Measurements from ENCODE around the gene WASL. TPM values are rescaled to one million over a fixed set of nuclear protein-coding genes. Genes with fewer than 3 reads are reported as not detected.

Gene WASL
- polyA plus RNA-seq, 3 donors: 1.6 to 3.9 (median 2.1) TPM

GRCh38 chr7:123735539-123735938, 13.3 kb downstream of the WASL start:
- intact Hi-C loops (cut with micrococcal nuclease): no loop called here

GRCh38 chr7:123734498-123734897, 14.3 kb downstream of the WASL start:
- Mint-ChIP-seq H3K27me3 (ENCODE audit: low read depth in 3 of 3) (no peaks in the 10 kb centered on the region), H3K36me3 (peaks cover 3 to 17% of the 10 kb centered on the region in 2 donors), H3K27ac (no peak overlapping the region), H3K4me1 (peaks cover 2% of the 10 kb centered on the region), H3K9me3 (peaks cover 0 to 19% (median 8%) of the 10 kb centered on the region in 7 donors), H3K4me3 (no peak overlapping the region)
- no peak for DNase-seq
- H2AFZ ChIP-seq (ENCODE audit: insufficient read depth, low read depth, low read length, poor library complexity, severe bottlenecking): no peak overlapping the region
- H3K27ac ChIP-seq (ENCODE audit: low read depth in 1 of 2, low read length in 2 of 2): no peak overlapping the region
- no peaks in the 10 kb centered on the region for H3K9me3 ChIP-seq (replicated peaks in 1 of 2; ENCODE audit: control insufficient read depth in 1 of 2, insufficient read depth in 1 of 2, low read length in 2 of 2)
- H3K9ac ChIP-seq (ENCODE audit: insufficient read depth, low read length, poor library complexity, severe bottlenecking): no peak overlapping the region
- H3K27me3 ChIP-seq (ENCODE audit: control insufficient read depth in 2 of 2, insufficient read depth in 2 of 2, low read length in 2 of 2): no peaks in the 10 kb centered on the region
- peaks cover 98% of the 10 kb centered on the region for H3K79me2 ChIP-seq (ENCODE audit: insufficient read depth, low read length)
- no peaks in the 10 kb centered on the region for H3K4me1 ChIP-seq (ENCODE audit: control insufficient read depth in 1 of 2, insufficient read depth in 2 of 2, low read length in 2 of 2)
- peaks cover 98% of the 10 kb centered on the region for H4K20me1 ChIP-seq (ENCODE audit: insufficient read depth, low read length)
- H3K4me3 ChIP-seq (replicated peaks in 1 of 3; ENCODE audit: low read depth in 2 of 3, low read length in 3 of 3): no peak overlapping the region
- H3K36me3 ChIP-seq (replicated peaks in 1 of 2; ENCODE audit: control insufficient read depth in 1 of 2, insufficient read depth in 2 of 2, low read length in 2 of 2): no peaks in the 10 kb centered on the region
- no peak for TF ChIP-seq CTCF (IDR thresholded peaks at IDR 0.05)
- no peak overlapping the region for H3K4me2 ChIP-seq (replicated peaks; ENCODE audit: extremely low read depth, low read length, poor library complexity, severe bottlenecking)
- intact Hi-C loops (cut with micrococcal nuclease): no loop called here
- WGBS (ENCODE audit: insufficient coverage): no CpG with 5 or more reads among the region's 3 CpGs

More at GRCh38 chr7:123735539-123735938, 13.3 kb downstream of the WASL start:
- Mint-ChIP-seq H3K27me3 (ENCODE audit: low read depth in 3 of 3) (no peaks in the 10 kb centered on the region), H3K36me3 (peaks cover 3 to 14% of the 10 kb centered on the region in 2 donors), H3K27ac (peak overlapping the region in 1 of 7 donors; percentile 40), H3K9me3 (peaks cover 0 to 19% (median 8%) of the 10 kb centered on the region in 7 donors), H3K4me1 (peaks cover 2% of the 10 kb centered on the region), H3K4me3 (no peak overlapping the region)
- Histone ChIP-seq H3K9me3 (replicated peaks in 1 of 2; ENCODE audit: control insufficient read depth in 1 of 2, insufficient read depth in 1 of 2, low read length in 2 of 2) (no peaks in the 10 kb centered on the region), H2AFZ (ENCODE audit: insufficient read depth, low read depth, low read length, poor library complexity, severe bottlenecking) (no peak overlapping the region), H4K20me1 (ENCODE audit: insufficient read depth, low read length) (peaks cover 98% of the 10 kb centered on the region), H3K4me1 (ENCODE audit: control insufficient read depth in 1 of 2, insufficient read depth in 2 of 2, low read length in 2 of 2) (no peaks in the 10 kb centered on the region), H3K27me3 (ENCODE audit: control insufficient read depth in 2 of 2, insufficient read depth in 2 of 2, low read length in 2 of 2) (no peaks in the 10 kb centered on the region), H3K79me2 (ENCODE audit: insufficient read depth, low read length) (peaks cover 98% of the 10 kb centered on the region), H3K27ac (ENCODE audit: low read depth in 1 of 2, low read length in 2 of 2) (no peak overlapping the region), H3K4me2 (replicated peaks; ENCODE audit: extremely low read depth, low read length, poor library complexity, severe bottlenecking) (no peak overlapping the region), H3K9ac (ENCODE audit: insufficient read depth, low read length, poor library complexity, severe bottlenecking) (no peak overlapping the region), H3K4me3 (replicated peaks in 1 of 3; ENCODE audit: low read depth in 2 of 3, low read length in 3 of 3) (no peak overlapping the region), H3K36me3 (replicated peaks in 1 of 2; ENCODE audit: control insufficient read depth in 1 of 2, insufficient read depth in 2 of 2, low read length in 2 of 2) (no peaks in the 10 kb centered on the region)
- no peak for DNase-seq
- TF ChIP-seq CTCF (IDR thresholded peaks at IDR 0.05): no peak
- WGBS (ENCODE audit: insufficient coverage): 100% methylated on average over 2 of the region's 5 CpGs

Data from CD14-positive monocyte (primary cell).